Stomach (tissue), 9 donors: ENCODE measurements around the gene PPP1R1C. TPM values are rescaled to one million over a fixed set of nuclear protein-coding genes. Genes with fewer than 3 reads are reported as not detected.

Experiments
- DNase-seq, 2 donors: peaks; one replicate each; pipeline versions ENCODE4 v3.0.0 to v3.0.0-alpha.2; 2013 to 2019
- H3K27ac ChIP-seq, 5 donors: fragments of 200-600 bp in 4 of 5; sonication (generic) in 4 of 5; one replicate each; pipeline ENCODE4 v1.5.1; 2013 to 2019; ENCODE audit warnings: mild to moderate bottlenecking in 1 of 5, moderate library complexity in 1 of 5
- H3K27me3 ChIP-seq, 3 donors: fragments of 200-600 bp; sonication (generic); one replicate each; pipeline ENCODE4 v1.5.1; 2017 to 2019; ENCODE audit warnings: mixed run types in 1 of 3
- H3K36me3 ChIP-seq, 4 donors: fragments of 200-600 bp; sonication (generic); 1 replicate in 3 of 4; 2 replicates in 1 of 4; pipeline ENCODE4 v1.5.1; 2016 to 2019
- H3K4me1 ChIP-seq, 4 donors: fragments of 200-600 bp; sonication (generic); one replicate each; pipeline ENCODE4 v1.5.1; 2016 to 2019
- H3K4me3 ChIP-seq, 4 donors: fragments of 200-600 bp; sonication (generic) in 3 of 4; one replicate each; pipeline ENCODE4 v1.5.1; 2016 to 2019; ENCODE audit warnings: mild to moderate bottlenecking in 1 of 4
- H3K9me3 ChIP-seq, 4 donors: fragments of 200-600 bp; sonication (generic); one replicate each; pipeline ENCODE4 v1.5.1; 2016 to 2019
- EP300 ChIP-seq: sonication (generic); formaldehyde crosslinking; IDR thresholded peaks from one replicate; pipeline ENCODE4 v1.6.1; 2017; ENCODE audit warnings: antibody characterized with exemption
- POLR2A ChIP-seq, 4 donors: fragments of 450-650 bp; IDR thresholded peaks; one replicate each; pipeline ENCODE4 v1.6.1; 2016; ENCODE audit warnings: antibody characterized with exemption in 4 of 4, control low read depth in 2 of 4, mild to moderate bottlenecking in 1 of 4, moderate library complexity in 1 of 4
- POLR2AphosphoS5 ChIP-seq, 3 donors: sonication (generic); formaldehyde crosslinking; IDR thresholded peaks; one replicate each; pipeline ENCODE4 v1.6.1; 2016; ENCODE audit warnings: antibody characterized with exemption in 3 of 3
- WGBS, 5 donors: extraction: QIAGEN DNeasy Blood & Tissue Kit in 3 of 5; methylation state at CpG; one replicate each; pipeline versions ENCODE4 v1.1.5 to v1.1.7; 2013 to 2018; 5-methylcytosine and 5-hydroxymethylcytosine counted together
- intact Hi-C: fragments of 100-400 bp; cut with DNase I; formaldehyde crosslinking; loops from one replicate; pipeline ENCODE4 v1.15.1; 2023; ENCODE audit warnings: low total_unique reads
- polyA plus RNA-seq, 3 donors: library from polyadenylated mRNA; stranded (reverse); fragments of 200-250 nt; gene quantifications; one replicate each; pipeline ENCODE4 v1.2.3, GENCODE V29; 2013
- total RNA-seq, 5 donors: library from RNA; depleted of rRNA; stranded (reverse); fragments of >200 nt; gene quantifications; one replicate each; pipeline versions ENCODE4 v1.1.0 to v1.2.3, GENCODE V29; 2014 to 2016
- TF ChIP-seq, protein P1 (sequence below), 7 experiments: fragments of 450-650 bp in 4 of 7; fragments of 200-600 bp in 3 of 7; sonication (generic) in 3 of 7; IDR thresholded peaks; one replicate each; pipeline ENCODE4 v1.5.1; 2016 to 2019; ENCODE audit warnings: antibody characterized with exemption in 7 of 7, control low read depth in 2 of 7, mild to moderate bottlenecking in 1 of 7
- donor health status: healthy with polysubstance abuse.
- donor health status: Bipolar disorder and iron deficiency.
- donor health status: healthy.

PPP1R1C gene
- total and polyA plus RNA-seq, 8 donors, result 1.6 to 10.4 (median 3.9) TPM; not detected in 4

DNA sequence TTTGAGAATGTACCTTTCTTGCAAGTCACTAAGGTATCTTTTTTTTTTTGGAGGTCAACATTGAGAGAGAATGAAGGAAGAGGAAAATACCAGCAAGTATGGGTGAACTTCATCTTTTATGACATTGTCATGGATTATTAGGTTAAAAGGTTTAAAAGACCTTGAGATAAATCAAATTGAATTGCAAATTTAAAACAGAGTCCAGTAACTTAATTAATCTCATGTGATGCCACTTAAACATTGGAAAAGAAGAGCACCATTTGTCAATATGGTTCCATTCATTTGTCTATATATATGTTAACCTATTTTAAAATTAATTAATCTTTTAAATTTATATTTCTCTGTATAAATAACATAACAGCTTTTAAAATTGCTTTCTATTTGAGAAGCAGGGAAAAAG, 83.8 kb downstream of the PPP1R1C start:
- no peaks in the 10 kb centered on the region for H3K36me3 ChIP-seq

DNA sequence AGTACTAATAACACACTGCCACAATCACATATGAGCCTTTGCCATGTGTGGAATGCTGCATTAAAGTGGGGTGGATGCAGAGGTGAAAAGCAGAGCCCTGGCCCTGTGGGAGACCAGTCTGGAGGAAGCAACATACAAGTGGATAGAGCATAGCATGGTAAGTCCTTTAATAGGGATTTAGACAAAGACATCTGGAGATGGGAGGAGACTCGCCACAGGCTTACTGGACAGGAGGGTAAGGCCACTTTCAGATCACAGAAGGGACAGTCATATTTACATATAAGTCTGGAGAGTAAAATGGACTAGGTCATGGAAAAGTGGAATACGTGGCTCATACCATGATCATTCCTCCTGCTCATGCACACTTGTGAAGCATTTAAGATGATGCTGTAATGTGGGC, 84.3 kb downstream of the PPP1R1C start:
- H3K9me3 ChIP-seq, result no peaks in the 10 kb centered on the region
- H3K27me3 ChIP-seq, result no peaks in the 10 kb centered on the region
- no peak overlapping the region for H3K27ac ChIP-seq
- no peaks in the 10 kb centered on the region for H3K36me3 ChIP-seq
- 88 to 97% (median 92%) methylated on average over 2 of the region's 2 CpGs for WGBS, 5 donors
- TF ChIP-seq, protein P1, sequence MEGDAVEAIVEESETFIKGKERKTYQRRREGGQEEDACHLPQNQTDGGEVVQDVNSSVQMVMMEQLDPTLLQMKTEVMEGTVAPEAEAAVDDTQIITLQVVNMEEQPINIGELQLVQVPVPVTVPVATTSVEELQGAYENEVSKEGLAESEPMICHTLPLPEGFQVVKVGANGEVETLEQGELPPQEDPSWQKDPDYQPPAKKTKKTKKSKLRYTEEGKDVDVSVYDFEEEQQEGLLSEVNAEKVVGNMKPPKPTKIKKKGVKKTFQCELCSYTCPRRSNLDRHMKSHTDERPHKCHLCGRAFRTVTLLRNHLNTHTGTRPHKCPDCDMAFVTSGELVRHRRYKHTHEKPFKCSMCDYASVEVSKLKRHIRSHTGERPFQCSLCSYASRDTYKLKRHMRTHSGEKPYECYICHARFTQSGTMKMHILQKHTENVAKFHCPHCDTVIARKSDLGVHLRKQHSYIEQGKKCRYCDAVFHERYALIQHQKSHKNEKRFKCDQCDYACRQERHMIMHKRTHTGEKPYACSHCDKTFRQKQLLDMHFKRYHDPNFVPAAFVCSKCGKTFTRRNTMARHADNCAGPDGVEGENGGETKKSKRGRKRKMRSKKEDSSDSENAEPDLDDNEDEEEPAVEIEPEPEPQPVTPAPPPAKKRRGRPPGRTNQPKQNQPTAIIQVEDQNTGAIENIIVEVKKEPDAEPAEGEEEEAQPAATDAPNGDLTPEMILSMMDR (IDR thresholded peaks at IDR 0.05), result no peak
- no peak for TF ChIP-seq POLR2AphosphoS5 (IDR thresholded peaks at IDR 0.05)
- TF ChIP-seq POLR2A (IDR thresholded peaks at IDR 0.05), result no peak
- DNase-seq, result no peak
- peaks cover 0 to 8% (median 3%) of the 10 kb centered on the region in 4 donors for H3K4me1 ChIP-seq
- H3K4me3 ChIP-seq, result no peak overlapping the region
- intact Hi-C loops, result loop anchor here (10.0 kb wide), 1 partner anchor 325 kb away; no protein-coding TSS in a partner anchor

More for the DNA sequence above, 83.8 kb downstream of the PPP1R1C start:
- no peak for TF ChIP-seq POLR2A (IDR thresholded peaks at IDR 0.05)
- Histone ChIP-seq H3K9me3 (no peaks in the 10 kb centered on the region), H3K27ac (no peak overlapping the region), H3K27me3 (no peaks in the 10 kb centered on the region), H3K4me3 (no peak overlapping the region), H3K4me1 (peaks cover 0 to 11% (median 4%) of the 10 kb centered on the region in 4 donors)
- no peak for DNase-seq
- intact Hi-C loops, result no loop called here

DNA sequence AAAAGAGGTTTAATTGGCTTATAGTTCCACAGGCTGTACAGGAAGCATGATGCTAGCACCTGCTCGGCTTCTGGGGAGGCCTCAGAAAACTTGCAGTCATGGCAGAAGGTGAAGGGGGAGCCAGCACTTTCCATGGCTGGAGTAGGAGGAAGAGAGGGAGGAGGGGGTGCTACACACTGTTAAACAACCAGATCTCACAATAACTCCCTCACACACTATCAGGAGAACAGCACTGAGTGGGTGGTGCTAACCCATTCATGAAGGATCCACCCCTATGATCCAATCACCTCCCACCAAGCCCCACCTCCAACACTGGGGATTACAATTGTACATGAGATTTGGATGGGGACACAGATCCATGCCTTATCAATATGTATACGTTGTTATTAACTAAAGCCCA, 85.1 kb downstream of the PPP1R1C start:
- no peak for DNase-seq
- Histone ChIP-seq H3K9me3 (no peaks in the 10 kb centered on the region), H3K4me3 (no peak overlapping the region), H3K36me3 (no peaks in the 10 kb centered on the region), H3K4me1 (peaks cover 0 to 8% (median 3%) of the 10 kb centered on the region in 4 donors), H3K27ac (no peak overlapping the region), H3K27me3 (no peaks in the 10 kb centered on the region)
- TF ChIP-seq POLR2A (IDR thresholded peaks at IDR 0.05), result no peak
- TF ChIP-seq, protein P1 (IDR thresholded peaks at IDR 0.05), result no peak
- TF ChIP-seq POLR2AphosphoS5 (IDR thresholded peaks at IDR 0.05), result no peak
- no peak for TF ChIP-seq EP300
- intact Hi-C loops, result loop anchor here (10.0 kb wide), 1 partner anchor 326 kb away; no protein-coding TSS in a partner anchor
- 93 to 97% (median 96%) methylated on average over 2 of the region's 2 CpGs for WGBS, 5 donors

DNA sequence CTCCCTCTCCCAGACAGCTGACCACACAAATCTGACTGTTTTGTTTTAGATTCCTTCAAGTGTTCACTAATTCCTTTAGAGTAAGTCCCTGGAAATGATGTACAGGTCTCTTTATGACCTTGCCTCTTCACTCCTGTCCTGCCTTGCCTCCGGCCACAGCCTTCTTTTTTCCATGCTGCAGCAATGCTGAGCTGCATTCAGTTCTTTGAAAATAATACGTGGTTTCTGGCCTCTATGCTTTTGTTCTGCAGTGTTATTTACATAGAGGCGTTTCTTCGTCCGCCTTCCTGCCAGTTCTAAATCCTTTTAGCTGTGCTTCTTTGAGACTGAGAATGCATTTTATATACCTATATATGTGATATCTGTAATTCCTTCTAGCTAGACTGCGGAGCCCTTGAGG, 87.2 kb downstream of the PPP1R1C start:
- Histone ChIP-seq H3K27me3 (no peaks in the 10 kb centered on the region), H3K27ac (no peak overlapping the region), H3K9me3 (no peaks in the 10 kb centered on the region), H3K4me1 (peaks cover 0 to 19% (median 9%) of the 10 kb centered on the region in 4 donors), H3K4me3 (no peak overlapping the region), H3K36me3 (no peaks in the 10 kb centered on the region)
- WGBS, 5 donors, result 65 to 77% (median 73%) methylated on average over 6 of the region's 6 CpGs
- TF ChIP-seq EP300 (no peak), POLR2A (IDR thresholded peaks at IDR 0.05) (no peak), POLR2AphosphoS5 (IDR thresholded peaks at IDR 0.05) (no peak)
- TF ChIP-seq, protein P1 (IDR thresholded peaks at IDR 0.05), result no peak
- intact Hi-C loops, result loop anchor here (10.0 kb wide), 1 partner anchor 328 kb away; no protein-coding TSS in a partner anchor
- DNase-seq, result no peak

DNA sequence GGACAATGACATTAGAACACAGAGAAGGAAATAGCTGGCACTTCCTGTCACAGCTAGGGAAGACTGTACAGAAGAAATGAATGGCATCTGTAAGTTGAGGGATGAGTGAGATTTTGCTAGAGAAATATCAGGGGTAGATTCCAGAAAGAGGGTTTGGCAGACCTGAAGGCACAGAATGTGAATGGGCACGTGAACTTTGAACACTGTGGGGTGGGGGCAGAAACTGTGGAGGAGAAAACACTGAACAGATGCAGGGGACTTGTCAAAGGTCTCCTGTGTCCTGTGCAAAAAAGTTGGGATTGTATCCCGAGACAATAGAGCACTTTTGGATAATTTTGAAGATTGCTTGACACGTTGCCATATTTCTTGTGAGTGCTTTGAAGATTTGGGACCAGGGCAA, 88.0 kb downstream of the PPP1R1C start:
- Histone ChIP-seq H3K4me1 (peaks cover 0 to 25% (median 8%) of the 10 kb centered on the region in 4 donors), H3K36me3 (no peaks in the 10 kb centered on the region), H3K27me3 (no peaks in the 10 kb centered on the region), H3K9me3 (no peaks in the 10 kb centered on the region), H3K4me3 (no peak overlapping the region), H3K27ac (no peak overlapping the region)
- intact Hi-C loops, result loop anchor here (10.0 kb wide), 1 partner anchor 329 kb away; no protein-coding TSS in a partner anchor
- TF ChIP-seq POLR2A (IDR thresholded peaks at IDR 0.05), result no peak
- TF ChIP-seq, protein P1 (IDR thresholded peaks at IDR 0.05), result no peak
- no peak for TF ChIP-seq POLR2AphosphoS5 (IDR thresholded peaks at IDR 0.05)
- TF ChIP-seq EP300, result no peak
- WGBS, 5 donors, result 85 to 94% (median 88%) methylated on average over 3 of the region's 3 CpGs
- no peak for DNase-seq
